ENCODE measurements around the gene ZKSCAN7.

DNA sequence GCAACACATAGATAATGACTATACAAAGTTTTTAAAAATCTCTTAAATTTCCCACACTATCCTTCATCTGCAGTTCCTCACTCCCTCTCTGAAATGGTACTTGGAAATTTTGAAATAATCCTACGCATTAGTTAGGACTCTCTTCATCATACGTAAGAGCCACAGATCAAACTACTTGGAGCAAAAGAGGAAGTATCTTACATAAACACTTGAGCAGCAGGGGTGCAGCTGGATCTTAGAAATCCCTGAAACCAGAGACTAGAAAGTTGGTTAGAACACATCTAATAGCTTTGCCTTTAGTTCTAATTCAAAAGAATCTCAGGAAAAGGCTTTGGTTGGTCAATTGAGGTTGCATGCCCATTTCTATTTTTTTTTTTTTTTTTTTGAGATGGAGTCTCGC, 38.8 kb upstream of the ZKSCAN7 start:
- TF ChIP-seq POLR2AphosphoS5 (IDR thresholded peaks at IDR 0.05; ENCODE audit: low read depth, low read length) (no peak), POLR2A (IDR thresholded peaks at IDR 0.05; ENCODE audit: low read depth, low read length) (no peak), TAF1 (IDR thresholded peaks at IDR 0.05; ENCODE audit: low read depth, low read length) (no peak), SPI1 (IDR thresholded peaks at IDR 0.05; ENCODE audit: low read depth, low read length) (no peak), PAX5 (IDR thresholded peaks at IDR 0.05; ENCODE audit: insufficient read depth, low read length, severe bottlenecking) (no peak), POU2F2 (IDR thresholded peaks at IDR 0.05; ENCODE audit: low read depth, low read length) (no peak)
